ENCODE data around the gene WDR19.

Gene WDR19

GRCh38 chr4:39243462-39243861 lies 61.1 kb downstream of the WDR19 start:
- H4K20me1 ChIP-seq (ENCODE audit: insufficient read depth, low read length), result no peaks in the 10 kb centered on the region
- H3K9me2 ChIP-seq (ENCODE audit: low read depth, low read length), result no peaks in the 10 kb centered on the region
- H3K36me3 ChIP-seq (ENCODE audit: insufficient read depth, low read length), result peaks cover 10% of the 10 kb centered on the region
- no peaks in the 10 kb centered on the region for H3F3A ChIP-seq (ENCODE audit: insufficient read depth, low read length)
- no peaks in the 10 kb centered on the region for H3K79me2 ChIP-seq (ENCODE audit: insufficient read depth, low read length)
- no peaks in the 10 kb centered on the region for H3K4me1 ChIP-seq (ENCODE audit: insufficient read depth, low read length, severe bottlenecking)
- H3K4me3 ChIP-seq (ENCODE audit: low read depth, low read length, poor library complexity, severe bottlenecking), result no peak overlapping the region
- H3K9ac ChIP-seq (ENCODE audit: low read length), result no peak overlapping the region
- TF ChIP-seq EZH2 (IDR thresholded peaks at IDR 0.05; ENCODE audit: borderline replicate concordance, low read length) (no peak), CTCF (IDR thresholded peaks at IDR 0.05; ENCODE audit: low read length) (no peak)
- H3K9me3 ChIP-seq (ENCODE audit: low read length), result no peaks in the 10 kb centered on the region
- no peak overlapping the region for H3K4me2 ChIP-seq (ENCODE audit: low read length)
- H3K27ac ChIP-seq (ENCODE audit: low read depth, low read length, poor library complexity, severe bottlenecking), result no peak overlapping the region
- no peaks in the 10 kb centered on the region for H3K27me3 ChIP-seq (ENCODE audit: insufficient read depth, low read length)
- no peak overlapping the region for H2AFZ ChIP-seq (ENCODE audit: low read length)

DNA sequence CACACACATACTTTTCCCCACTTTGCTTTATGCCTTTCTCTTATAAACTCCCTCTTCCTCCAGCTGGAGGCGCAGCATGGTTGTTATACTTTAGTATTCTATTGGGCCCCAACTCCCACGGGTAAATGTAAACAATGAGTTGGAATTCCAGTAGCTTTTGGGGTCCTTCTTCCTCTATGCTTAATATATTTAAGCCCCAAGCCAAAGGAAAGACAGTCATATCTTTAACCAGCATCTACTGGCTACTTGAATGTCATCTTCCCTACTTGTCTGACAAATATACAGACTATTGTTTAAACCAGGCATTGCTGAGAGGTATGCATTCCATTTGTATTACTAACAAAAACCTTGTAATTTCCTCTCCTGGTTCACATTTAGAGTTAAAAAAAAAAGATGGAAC lies 72.9 kb downstream of the WDR19 start:
- H3K4me1 ChIP-seq (ENCODE audit: insufficient read depth, low read length, severe bottlenecking), result no peaks in the 10 kb centered on the region
- H3K36me3 ChIP-seq (ENCODE audit: insufficient read depth, low read length), result peaks cover 7% of the 10 kb centered on the region
- H3K79me2 ChIP-seq (ENCODE audit: insufficient read depth, low read length), result no peaks in the 10 kb centered on the region
- H3K9me2 ChIP-seq (ENCODE audit: low read depth, low read length), result no peaks in the 10 kb centered on the region
- H3F3A ChIP-seq (ENCODE audit: insufficient read depth, low read length), result no peaks in the 10 kb centered on the region
- H3K27me3 ChIP-seq (ENCODE audit: insufficient read depth, low read length), result no peaks in the 10 kb centered on the region
- H2AFZ ChIP-seq (ENCODE audit: low read length), result no peak overlapping the region
- no peak overlapping the region for H3K4me3 ChIP-seq (ENCODE audit: low read depth, low read length, poor library complexity, severe bottlenecking)
- no peak overlapping the region for H3K27ac ChIP-seq (ENCODE audit: low read depth, low read length, poor library complexity, severe bottlenecking)
- no peaks in the 10 kb centered on the region for H3K9me3 ChIP-seq (ENCODE audit: low read length)
- H4K20me1 ChIP-seq (ENCODE audit: insufficient read depth, low read length), result no peaks in the 10 kb centered on the region
- peak; percentile 28; the same call in 1 of the 2 replicates for TF ChIP-seq CTCF (IDR thresholded peaks at IDR 0.05; ENCODE audit: low read length)
- TF ChIP-seq EZH2 (IDR thresholded peaks at IDR 0.05; ENCODE audit: borderline replicate concordance, low read length), result no peak
- H3K4me2 ChIP-seq (ENCODE audit: low read length), result no peak overlapping the region
- H3K9ac ChIP-seq (ENCODE audit: low read length), result no peak overlapping the region

DNA sequence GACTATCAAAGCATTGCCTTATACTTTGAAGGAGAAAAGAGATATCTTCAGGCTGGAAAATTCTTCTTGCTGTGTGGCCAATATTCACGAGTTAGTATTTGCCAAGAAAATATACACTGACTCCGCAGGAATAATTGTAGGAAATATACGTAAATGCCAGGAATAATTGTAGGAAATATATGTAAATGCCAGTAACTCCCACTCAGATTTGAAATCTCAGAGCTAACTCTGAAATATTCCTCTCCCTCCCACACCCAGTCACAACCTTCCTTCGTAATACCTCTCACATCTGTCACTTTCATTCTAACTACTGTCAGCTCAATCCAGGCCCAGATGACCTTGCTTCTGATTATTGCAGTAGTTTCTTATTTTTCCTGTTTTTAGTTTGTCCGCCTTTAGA lies 73.5 kb downstream of the WDR19 start:
- Histone ChIP-seq H3F3A (ENCODE audit: insufficient read depth, low read length) (no peaks in the 10 kb centered on the region), H3K4me2 (ENCODE audit: low read length) (no peak overlapping the region), H3K79me2 (ENCODE audit: insufficient read depth, low read length) (no peaks in the 10 kb centered on the region), H3K36me3 (ENCODE audit: insufficient read depth, low read length) (peaks cover 7% of the 10 kb centered on the region), H3K27me3 (ENCODE audit: insufficient read depth, low read length) (no peaks in the 10 kb centered on the region), H3K9ac (ENCODE audit: low read length) (no peak overlapping the region), H3K27ac (ENCODE audit: low read depth, low read length, poor library complexity, severe bottlenecking) (no peak overlapping the region), H3K9me2 (ENCODE audit: low read depth, low read length) (no peaks in the 10 kb centered on the region), H3K9me3 (ENCODE audit: low read length) (no peaks in the 10 kb centered on the region), H3K4me1 (ENCODE audit: insufficient read depth, low read length, severe bottlenecking) (no peaks in the 10 kb centered on the region), H4K20me1 (ENCODE audit: insufficient read depth, low read length) (no peaks in the 10 kb centered on the region), H3K4me3 (ENCODE audit: low read depth, low read length, poor library complexity, severe bottlenecking) (no peak overlapping the region), H2AFZ (ENCODE audit: low read length) (no peak overlapping the region)
- TF ChIP-seq CTCF (IDR thresholded peaks at IDR 0.05; ENCODE audit: low read length) (no peak), EZH2 (IDR thresholded peaks at IDR 0.05; ENCODE audit: borderline replicate concordance, low read length) (no peak)
